AG04450 (cell line): ENCODE results near the gene WDR43. TPM values are rescaled to one million over a fixed set of nuclear protein-coding genes. Genes with fewer than 3 reads are reported as not detected.

Source experiments
- CTCF ChIA-PET: fragments of 300-600, 350-600 bp; formaldehyde crosslinking; extraction: SDS; loops from one replicate; lab custom pipeline; 2022; ENCODE audit warnings: antibody characterized with exemption, inconsistent platforms; lab: Charles Lee
- POLR2A ChIA-PET: fragments of 350-600 bp; formaldehyde crosslinking; extraction: SDS; loops from one replicate; lab custom pipeline; 2021; ENCODE audit warnings: antibody characterized with exemption, inconsistent platforms; lab: Yijun Ruan, JAX
- DNase-seq: peaks from one replicate; pipeline ENCODE4 v3.0.0-alpha.2; 2011; ENCODE audit warnings: low read depth, low spot score
- H3K27ac ChIP-seq: one replicate; pipeline ENCODE4 v1.5.1; 2012; ENCODE audit warnings: low read depth, low read length, control low read depth
- H3K27me3 ChIP-seq: one replicate; pipeline ENCODE4 v1.6.0; 2012; ENCODE audit warnings: low read length; ENCODE audit not compliant: control insufficient read depth, insufficient read depth
- H3K4me3 ChIP-seq: 2 replicates; pipeline ENCODE4 v1.5.1; 2011; ENCODE audit warnings: mild to moderate bottlenecking, low read depth, low read length, control low read depth
- H3K9me3 ChIP-seq: 2 replicates; pipeline ENCODE4 v1.5.1; 2012; ENCODE audit warnings: low read length; ENCODE audit not compliant: control insufficient read depth, insufficient read depth
- polyA plus RNA-seq: library from polyadenylated mRNA; depleted of rRNA; stranded (reverse); fragments of >200 nt; gene quantifications from 2 replicates; pipeline ENCODE4 v1.2.3, GENCODE V29; 2011
- TF ChIP-seq, protein P1 (sequence below): IDR thresholded peaks from 2 replicates; pipeline ENCODE4 v1.5.1; 2011; ENCODE audit warnings: low read depth, low read length, control low read depth, inconsistent platforms

Gene WDR43
- polyA plus RNA-seq, 1 experiment = 95.5 TPM

DNA sequence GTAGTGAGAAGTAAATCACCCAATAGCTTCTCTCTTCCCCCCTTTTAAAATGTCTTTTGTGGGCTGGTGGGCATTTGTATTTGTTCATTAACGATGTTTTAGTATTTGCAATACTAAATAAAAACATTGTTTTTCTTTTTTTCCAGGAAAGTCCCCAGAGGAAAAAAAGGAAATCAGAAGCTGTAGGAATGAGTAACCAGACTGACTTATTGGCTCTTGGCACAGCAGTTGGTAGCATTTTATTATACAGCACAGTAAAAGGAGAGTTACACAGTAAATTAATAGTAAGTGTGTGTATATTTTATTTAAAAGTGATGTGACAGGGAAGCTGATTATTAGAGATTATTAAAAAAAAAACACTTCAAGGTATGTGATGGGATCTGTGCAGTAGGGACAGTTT is 7.4 kb downstream of the WDR43 start:
- ChIA-PET POLR2A (interaction anchor here (0.5 kb wide), 1 partner anchor 99 kb away, joined by 4 read pairs; no protein-coding TSS in a partner anchor), CTCF (no interaction called here)
- TF ChIP-seq, protein P1, sequence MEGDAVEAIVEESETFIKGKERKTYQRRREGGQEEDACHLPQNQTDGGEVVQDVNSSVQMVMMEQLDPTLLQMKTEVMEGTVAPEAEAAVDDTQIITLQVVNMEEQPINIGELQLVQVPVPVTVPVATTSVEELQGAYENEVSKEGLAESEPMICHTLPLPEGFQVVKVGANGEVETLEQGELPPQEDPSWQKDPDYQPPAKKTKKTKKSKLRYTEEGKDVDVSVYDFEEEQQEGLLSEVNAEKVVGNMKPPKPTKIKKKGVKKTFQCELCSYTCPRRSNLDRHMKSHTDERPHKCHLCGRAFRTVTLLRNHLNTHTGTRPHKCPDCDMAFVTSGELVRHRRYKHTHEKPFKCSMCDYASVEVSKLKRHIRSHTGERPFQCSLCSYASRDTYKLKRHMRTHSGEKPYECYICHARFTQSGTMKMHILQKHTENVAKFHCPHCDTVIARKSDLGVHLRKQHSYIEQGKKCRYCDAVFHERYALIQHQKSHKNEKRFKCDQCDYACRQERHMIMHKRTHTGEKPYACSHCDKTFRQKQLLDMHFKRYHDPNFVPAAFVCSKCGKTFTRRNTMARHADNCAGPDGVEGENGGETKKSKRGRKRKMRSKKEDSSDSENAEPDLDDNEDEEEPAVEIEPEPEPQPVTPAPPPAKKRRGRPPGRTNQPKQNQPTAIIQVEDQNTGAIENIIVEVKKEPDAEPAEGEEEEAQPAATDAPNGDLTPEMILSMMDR = no peak
- no peak for DNase-seq
- no peaks in the 10 kb centered on the region for H3K27me3 ChIP-seq
- H3K4me3 ChIP-seq = no peak overlapping the region
- no peak overlapping the region for H3K27ac ChIP-seq
- no peaks in the 10 kb centered on the region for H3K9me3 ChIP-seq

DNA sequence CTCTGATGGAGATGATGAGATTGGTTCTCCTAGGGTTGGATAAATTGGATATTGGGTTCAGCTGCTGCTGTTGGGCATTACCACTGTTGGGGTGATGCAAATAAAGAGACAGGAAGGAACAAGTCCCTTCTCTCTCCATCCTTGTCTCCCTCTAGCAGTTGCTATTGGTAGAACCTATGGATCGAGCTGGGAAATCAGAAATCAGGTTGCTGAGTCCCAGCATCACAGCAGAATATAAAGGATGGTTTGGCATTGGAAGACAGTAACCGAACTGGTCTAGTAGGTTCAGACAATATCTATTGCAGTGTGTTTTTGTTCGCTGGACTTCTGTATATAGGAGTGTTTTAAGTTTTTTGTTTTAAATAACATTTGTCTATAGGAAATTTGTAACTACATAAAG is 8.1 kb downstream of the WDR43 start:
- TF ChIP-seq, protein P1 = no peak
- no peak overlapping the region for H3K4me3 ChIP-seq
- no peak overlapping the region for H3K27ac ChIP-seq
- no peaks in the 10 kb centered on the region for H3K27me3 ChIP-seq
- POLR2A ChIA-PET = interaction anchor here (1.2 kb wide), 1 partner anchor 8 kb away, joined by 5 read pairs; the partner anchor contains the start of gene WDR43
- CTCF ChIA-PET = interaction anchor here (0.5 kb wide), 1 partner anchor 24 kb away, joined by 3 read pairs; no protein-coding TSS in a partner anchor
- no peaks in the 10 kb centered on the region for H3K9me3 ChIP-seq
- no peak for DNase-seq

DNA sequence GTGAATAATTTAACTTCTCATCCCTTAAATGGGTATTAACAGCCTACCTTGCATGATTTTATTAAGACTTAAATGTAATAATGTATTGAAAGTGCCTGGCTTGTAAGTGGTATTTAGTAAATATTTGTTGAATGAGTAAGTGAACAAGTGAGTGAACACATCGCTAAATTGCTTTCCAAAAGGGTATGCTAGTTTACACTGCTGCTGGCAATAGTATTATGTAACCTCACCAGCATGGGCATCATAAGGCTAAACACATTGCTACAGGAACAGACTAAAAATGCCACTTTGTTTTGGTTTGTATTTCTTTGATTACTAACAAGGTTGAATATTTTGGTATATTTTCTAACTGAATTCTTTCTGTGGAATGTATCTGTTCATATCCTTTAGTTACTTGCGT is 9.8 kb downstream of the WDR43 start:
- H3K27me3 ChIP-seq = no peaks in the 10 kb centered on the region
- POLR2A ChIA-PET = interaction anchor here (1.0 kb wide), 1 partner anchor 9 kb away, joined by 6 read pairs; the partner anchor contains the start of gene WDR43
- H3K27ac ChIP-seq = no peak overlapping the region
- no peak for DNase-seq
- TF ChIP-seq, protein P1 = no peak
- no peak overlapping the region for H3K4me3 ChIP-seq
- H3K9me3 ChIP-seq = no peaks in the 10 kb centered on the region
- CTCF ChIA-PET = interaction anchor here (1.3 kb wide), 1 partner anchor 84 kb away, joined by 4 read pairs; no protein-coding TSS in a partner anchor

DNA sequence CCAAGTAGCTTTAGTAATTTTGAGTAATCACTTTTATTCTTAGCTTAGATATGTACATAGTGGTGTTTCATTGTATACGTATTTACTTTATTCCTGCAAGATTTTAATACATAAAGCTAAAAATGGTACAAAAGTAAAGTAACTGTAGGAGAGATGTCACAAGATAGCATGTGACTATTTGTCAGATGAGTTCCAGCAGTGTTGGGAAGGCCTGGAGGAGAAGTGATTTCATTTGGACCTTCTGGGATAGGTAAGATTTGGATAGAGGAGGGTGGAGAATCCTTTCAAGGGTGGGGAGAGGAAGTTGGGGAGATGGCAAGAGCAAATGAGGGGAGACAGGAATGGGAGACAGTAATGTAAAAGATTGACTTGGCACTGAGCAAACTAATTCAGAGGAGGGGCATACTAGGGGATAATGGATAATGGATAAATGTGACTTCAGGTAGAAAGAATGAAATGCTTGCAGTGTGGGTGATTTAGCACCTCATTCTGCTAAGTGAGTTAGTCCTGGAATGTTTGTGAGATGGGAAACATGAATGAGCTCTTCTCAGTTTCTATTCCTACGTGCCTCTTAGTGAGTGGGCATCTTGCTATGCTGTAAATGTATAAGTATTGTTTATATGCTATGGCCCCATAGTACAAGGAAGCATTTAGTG is 10.5 kb downstream of the WDR43 start:
- Histone ChIP-seq H3K4me3 (no peak overlapping the region), H3K9me3 (no peaks in the 10 kb centered on the region), H3K27ac (no peak overlapping the region), H3K27me3 (no peaks in the 10 kb centered on the region)
- no peak for DNase-seq
- TF ChIP-seq, protein P1 = no peak
- POLR2A ChIA-PET = interaction anchor here (1.0 kb wide), 1 partner anchor 10 kb away, joined by 6 read pairs; the partner anchor contains the start of gene WDR43
- CTCF ChIA-PET = interaction anchor here (1.0 to 1.3 kb wide), 2 partner anchors 21 to 84 kb away, joined by 3 to 4 read pairs; no protein-coding TSS in a partner anchor

DNA sequence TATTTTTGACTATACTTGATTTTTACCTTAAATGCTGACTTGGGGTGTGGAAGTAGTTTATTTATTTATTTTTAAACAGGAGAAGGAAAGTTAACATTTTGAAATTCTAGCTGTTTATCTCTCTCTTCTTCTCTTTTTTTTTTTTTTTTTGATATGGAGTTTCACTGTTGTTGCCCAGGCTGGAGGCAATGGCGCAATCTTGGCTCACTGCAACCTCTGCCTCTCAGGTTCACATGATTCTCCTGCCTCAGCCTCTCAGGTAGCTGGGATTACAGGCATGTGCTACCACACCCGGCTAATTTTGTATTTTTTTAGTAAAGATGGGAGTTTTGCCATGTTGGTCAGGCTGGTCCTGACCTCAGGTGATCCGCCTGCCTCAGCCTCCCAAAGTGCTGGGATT is 11.1 kb downstream of the WDR43 start:
- TF ChIP-seq, protein P1 = no peak
- DNase-seq = no peak
- H3K27ac ChIP-seq = no peak overlapping the region
- ChIA-PET POLR2A (no interaction called here), CTCF (interaction anchor here (1.0 kb wide), 1 partner anchor 20 kb away, joined by 3 read pairs; no protein-coding TSS in a partner anchor)
- H3K4me3 ChIP-seq = no peak overlapping the region
- H3K27me3 ChIP-seq = no peaks in the 10 kb centered on the region
- H3K9me3 ChIP-seq = no peaks in the 10 kb centered on the region
